ENCODE results near the gene NUBPL.

DNA sequence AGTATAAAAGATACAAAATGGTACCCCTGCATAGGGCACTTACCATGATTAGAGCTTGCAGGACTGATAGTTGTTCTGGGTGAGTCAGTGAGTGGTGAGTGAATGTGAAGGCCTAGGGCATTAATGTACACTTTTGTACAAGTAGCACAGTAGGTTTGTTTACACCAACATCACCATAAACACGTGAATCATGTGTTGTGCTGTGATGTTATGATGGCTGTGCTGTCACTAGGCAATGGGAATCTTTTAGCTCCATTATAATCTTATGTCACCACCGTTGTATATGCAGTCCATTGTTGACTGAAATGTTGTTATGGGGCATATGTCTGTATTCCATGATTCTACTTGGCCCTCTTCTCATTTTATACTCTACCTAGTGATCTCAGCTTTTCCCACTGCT, 11.8 kb downstream of the NUBPL start:
- TF ChIP-seq NFE2L2 (conservative IDR thresholded peaks at IDR 0.05; ENCODE audit: low read length) (no peak), CTCF (IDR thresholded peaks at IDR 0.05) (no peak), MAZ (IDR thresholded peaks at IDR 0.05; ENCODE audit: borderline replicate concordance, low read depth, low read length) (no peak), JUNB (IDR thresholded peaks at IDR 0.05) (no peak), GATA3 (IDR thresholded peaks at IDR 0.05; ENCODE audit: borderline replicate concordance) (no peak), JUN (IDR thresholded peaks at IDR 0.05) (no peak)

Data from A549 (cell line).